Measurements from ENCODE around the gene CLCN3.
"Not testable (repeated sequence)": the region's sequence is repeated elsewhere in the genome, so short reads cannot be mapped to it uniquely, and the experiment has no call there.

The CLCN3 gene

DNA sequence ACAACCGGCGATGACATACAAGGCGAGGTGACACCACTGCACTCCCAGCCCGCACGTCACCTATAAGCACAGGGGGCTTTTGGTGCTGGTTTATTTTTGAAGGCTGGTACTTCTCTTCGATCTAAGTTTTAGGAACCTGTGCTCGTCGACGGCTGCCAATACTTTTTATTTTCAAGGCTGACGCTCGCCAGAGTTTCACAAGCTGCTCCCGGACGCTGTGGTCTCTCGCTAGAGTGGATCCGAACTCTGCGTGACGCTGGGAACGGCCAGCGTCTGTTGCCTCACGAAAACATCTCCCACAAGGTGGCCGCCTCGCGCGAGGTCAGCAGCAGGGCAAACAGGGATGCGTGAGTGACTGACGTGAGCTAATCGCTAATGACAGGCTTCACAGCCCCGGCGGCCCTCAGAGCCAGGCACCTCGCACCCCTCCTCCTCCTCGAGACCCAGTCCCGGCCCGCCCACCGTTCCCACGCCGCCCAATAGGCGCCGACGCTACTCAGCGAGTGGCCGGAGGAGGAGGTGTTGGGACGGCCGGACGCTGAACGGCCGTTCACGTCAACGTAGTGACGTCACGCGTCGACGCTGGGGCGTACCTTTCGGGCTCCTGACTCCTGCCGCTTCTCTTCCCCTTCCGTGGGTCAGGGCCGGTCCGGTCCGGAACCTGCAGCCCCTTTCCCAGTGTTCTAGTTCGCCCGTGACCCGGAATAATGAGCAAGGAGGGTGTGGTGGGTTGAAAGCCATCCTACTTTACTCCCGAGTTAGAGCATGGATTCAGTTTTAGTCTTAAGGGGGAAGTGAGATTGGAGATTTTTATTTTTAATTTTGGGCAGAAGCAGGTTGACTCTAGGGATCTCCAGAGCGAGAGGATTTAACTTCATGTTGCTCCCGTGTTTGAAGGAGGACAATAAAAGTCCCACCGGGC, at the start of gene CLCN3:
CLCN3 (plus strand) TSS at position 621 of the 922 bp plus-strand sequence. CDS start 15,351 bp downstream, outside the sequence.
- TF ChIP-seq, protein P1, sequence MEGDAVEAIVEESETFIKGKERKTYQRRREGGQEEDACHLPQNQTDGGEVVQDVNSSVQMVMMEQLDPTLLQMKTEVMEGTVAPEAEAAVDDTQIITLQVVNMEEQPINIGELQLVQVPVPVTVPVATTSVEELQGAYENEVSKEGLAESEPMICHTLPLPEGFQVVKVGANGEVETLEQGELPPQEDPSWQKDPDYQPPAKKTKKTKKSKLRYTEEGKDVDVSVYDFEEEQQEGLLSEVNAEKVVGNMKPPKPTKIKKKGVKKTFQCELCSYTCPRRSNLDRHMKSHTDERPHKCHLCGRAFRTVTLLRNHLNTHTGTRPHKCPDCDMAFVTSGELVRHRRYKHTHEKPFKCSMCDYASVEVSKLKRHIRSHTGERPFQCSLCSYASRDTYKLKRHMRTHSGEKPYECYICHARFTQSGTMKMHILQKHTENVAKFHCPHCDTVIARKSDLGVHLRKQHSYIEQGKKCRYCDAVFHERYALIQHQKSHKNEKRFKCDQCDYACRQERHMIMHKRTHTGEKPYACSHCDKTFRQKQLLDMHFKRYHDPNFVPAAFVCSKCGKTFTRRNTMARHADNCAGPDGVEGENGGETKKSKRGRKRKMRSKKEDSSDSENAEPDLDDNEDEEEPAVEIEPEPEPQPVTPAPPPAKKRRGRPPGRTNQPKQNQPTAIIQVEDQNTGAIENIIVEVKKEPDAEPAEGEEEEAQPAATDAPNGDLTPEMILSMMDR (IDR thresholded peaks at IDR 0.05; ENCODE audit: low read depth, low read length, missing control alignments): no peak
- in situ Hi-C loops (cut with HindIII; ENCODE audit: low pct_ligation_motif_present, low sequenced_read_pairs): no loop called here
- no peaks in the 10 kb centered on the region for H3K27me3 ChIP-seq (replicated peaks)
- peak; percentile 95 for DNase-seq
- H3K27ac ChIP-seq: peak within 1 kb of the TSS; percentile 95
- H3K36me3 ChIP-seq (replicated peaks): no peaks in the 10 kb centered on the region
- peak within 1 kb of the TSS; percentile 88 for H3K4me3 ChIP-seq (ENCODE audit: low read depth, low read length)

DNA sequence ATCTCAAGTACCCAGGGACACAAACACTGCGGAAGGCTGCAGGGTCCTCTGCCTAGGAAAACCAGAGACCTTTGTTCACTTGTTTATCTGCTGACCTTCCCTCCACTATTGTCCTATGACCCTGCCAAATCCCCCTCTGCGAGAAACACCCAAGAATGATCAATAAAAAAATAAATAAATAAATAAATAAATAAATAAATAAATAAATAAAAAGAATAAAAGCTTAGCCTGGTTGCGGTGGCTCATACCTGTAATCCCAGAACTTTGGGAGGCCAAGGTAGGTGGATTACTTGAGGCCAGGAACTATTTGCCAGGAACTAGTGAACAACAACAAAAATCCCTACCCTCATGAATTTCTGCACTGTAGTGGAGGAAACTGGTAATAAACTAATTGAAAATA, 49.4 kb upstream of the CLCN3 start:
- H3K4me3 ChIP-seq (ENCODE audit: low read depth, low read length); H3K27me3 ChIP-seq (replicated peaks); H3K27ac ChIP-seq; in situ Hi-C loops (cut with HindIII; ENCODE audit: low pct_ligation_motif_present, low sequenced_read_pairs); H3K36me3 ChIP-seq (replicated peaks); DNase-seq: not testable (repeated sequence)

DNA sequence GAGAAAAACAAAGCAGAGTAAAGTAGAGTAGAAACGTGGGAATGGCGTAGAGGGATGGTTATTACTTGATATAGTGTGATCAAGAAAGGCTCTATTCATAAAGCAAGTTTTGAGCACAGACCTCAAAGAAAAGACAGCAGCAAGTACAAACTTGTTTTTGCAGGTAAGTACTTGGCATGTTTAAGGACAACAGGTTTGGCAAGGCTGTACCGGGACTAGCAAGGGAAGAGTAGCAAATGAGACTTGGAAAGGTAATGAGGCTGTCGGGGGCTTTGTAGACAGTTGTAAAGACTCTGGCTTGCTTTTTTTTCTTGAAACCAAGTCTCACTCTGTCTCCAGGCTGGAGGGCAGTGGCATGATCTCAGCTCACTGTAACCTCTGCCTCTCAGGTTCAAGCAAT, 48.9 kb upstream of the CLCN3 start:
- TF ChIP-seq, protein P1 (IDR thresholded peaks at IDR 0.05; ENCODE audit: low read depth, low read length, missing control alignments): no peak
- no peak overlapping the region for H3K27ac ChIP-seq
- no peak for DNase-seq
- H3K4me3 ChIP-seq (ENCODE audit: low read depth, low read length): no peak overlapping the region
- H3K27me3 ChIP-seq (replicated peaks): no peaks in the 10 kb centered on the region
- H3K36me3 ChIP-seq (replicated peaks): no peaks in the 10 kb centered on the region
- in situ Hi-C loops (cut with HindIII; ENCODE audit: low pct_ligation_motif_present, low sequenced_read_pairs): no loop called here

DNA sequence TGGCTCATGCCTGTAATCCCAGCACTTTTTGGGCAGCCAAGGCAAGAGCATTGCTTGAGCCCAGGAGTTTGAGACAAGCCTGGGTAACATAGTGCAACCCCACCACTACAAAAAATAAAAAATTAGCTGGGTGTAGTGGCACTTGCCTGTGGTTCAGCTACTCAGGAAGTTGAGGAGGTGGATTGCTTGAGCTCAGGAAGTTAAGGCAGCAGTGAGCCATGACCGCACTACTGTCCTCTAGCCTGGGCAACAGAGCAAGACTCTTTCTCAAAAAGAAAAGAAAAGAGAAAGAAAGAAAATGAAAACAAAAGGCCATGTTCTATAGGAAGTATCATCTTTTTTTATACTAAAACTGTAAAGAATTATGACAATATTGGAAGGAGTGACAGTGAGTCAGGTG, 46.5 kb upstream of the CLCN3 start:
- no peaks in the 10 kb centered on the region for H3K36me3 ChIP-seq (replicated peaks)
- DNase-seq: no peak
- no peaks in the 10 kb centered on the region for H3K27me3 ChIP-seq (replicated peaks)
- in situ Hi-C loops (cut with HindIII; ENCODE audit: low pct_ligation_motif_present, low sequenced_read_pairs): no loop called here
- TF ChIP-seq, protein P1 (IDR thresholded peaks at IDR 0.05; ENCODE audit: low read depth, low read length, missing control alignments): no peak
- H3K4me3 ChIP-seq (ENCODE audit: low read depth, low read length): no peak overlapping the region
- H3K27ac ChIP-seq: no peak overlapping the region

GRCh38 chr4:169582203-169582602, 38.2 kb upstream of the CLCN3 start:
- Histone ChIP-seq H3K27ac (no peak overlapping the region), H3K36me3 (replicated peaks) (peaks cover 4% of the 10 kb centered on the region), H3K4me3 (ENCODE audit: low read depth, low read length) (no peak overlapping the region), H3K27me3 (replicated peaks) (no peaks in the 10 kb centered on the region)
- no peak for DNase-seq
- TF ChIP-seq, protein P1 (IDR thresholded peaks at IDR 0.05; ENCODE audit: low read depth, low read length, missing control alignments): no peak
- in situ Hi-C loops (cut with HindIII; ENCODE audit: low pct_ligation_motif_present, low sequenced_read_pairs): no loop called here

DNA sequence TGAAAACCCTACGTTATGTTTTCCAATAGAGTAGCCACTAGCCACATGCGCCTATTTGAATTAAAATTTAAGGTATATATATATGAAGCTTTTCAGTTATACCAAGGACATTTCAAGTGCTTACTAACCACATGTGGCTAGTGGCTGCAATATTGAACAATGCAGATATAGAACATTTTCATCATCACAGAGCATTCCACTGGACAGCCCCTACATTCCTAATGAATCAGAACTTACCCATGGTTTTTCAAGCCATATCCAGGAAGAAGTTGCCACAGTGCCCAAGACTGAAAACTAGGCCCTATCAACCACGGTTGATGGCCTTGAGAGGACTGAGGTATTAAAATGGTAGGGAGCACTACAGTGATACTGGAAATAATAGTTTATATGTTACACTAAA, 37.7 kb upstream of the CLCN3 start:
- no peak overlapping the region for H3K27ac ChIP-seq
- peak; percentile 36 for DNase-seq
- TF ChIP-seq, protein P1 (IDR thresholded peaks at IDR 0.05; ENCODE audit: low read depth, low read length, missing control alignments): no peak
- no peak overlapping the region for H3K4me3 ChIP-seq (ENCODE audit: low read depth, low read length)
- in situ Hi-C loops (cut with HindIII; ENCODE audit: low pct_ligation_motif_present, low sequenced_read_pairs): no loop called here
- no peaks in the 10 kb centered on the region for H3K27me3 ChIP-seq (replicated peaks)
- peaks cover 4% of the 10 kb centered on the region for H3K36me3 ChIP-seq (replicated peaks)
